H1 (cell line): ENCODE results near the gene DOCK9. TPM values are rescaled to one million over a fixed set of nuclear protein-coding genes. Genes with fewer than 3 reads are reported as not detected.

ENCODE experiments used
- CTCF ChIA-PET: fragments of 300-600 bp; sonication (Branson Sonifier 250); formaldehyde crosslinking; loops from one replicate; lab custom pipeline; 2021; ENCODE audit not compliant: partially characterized antibody; lab: Charles Lee
- POLR2A ChIA-PET: fragments of 300-600 bp; sonication (Branson Sonifier 250); formaldehyde crosslinking; loops from one replicate; lab custom pipeline; 2021; ENCODE audit warnings: inconsistent platforms; ENCODE audit not compliant: partially characterized antibody; lab: Charles Lee
- DNase-seq, 2 experiments: peaks; one replicate each; pipeline versions ENCODE4 v3.0.0 to v3.0.0-alpha.2; 2010 to 2022; ENCODE audit warnings: low spot score in 2 of 2, low read depth in 1 of 2, mixed read lengths in 1 of 2
- FAIRE-seq: peaks from 2 replicates; lab custom pipeline; 2011; peaks lifted over from hg19 to GRCh38; lab: Jason Lieb, UNC
- H2AFZ ChIP-seq: 2 replicates; pipeline ENCODE4 v1.8.1; 2012; ENCODE audit warnings: low read length, inconsistent platforms
- H2AK5ac ChIP-seq: 2 replicates; pipeline ENCODE4 v1.6.1; 2013; ENCODE audit warnings: low read depth, low read length
- H2BK120ac ChIP-seq: replicated peaks from 2 replicates; pipeline ENCODE3; 2013; ENCODE audit warnings: low read depth, low read length, inconsistent platforms
- H2BK12ac ChIP-seq: 2 replicates; pipeline ENCODE4 v1.6.1; 2013; ENCODE audit warnings: low read depth, low read length
- H2BK15ac ChIP-seq: 2 replicates; pipeline ENCODE4 v1.6.1; 2013; ENCODE audit warnings: low read length
- H2BK20ac ChIP-seq: 2 replicates; pipeline ENCODE4 v1.6.1; 2013; ENCODE audit warnings: low read length
- H2BK5ac ChIP-seq: 2 replicates; pipeline ENCODE4 v1.6.1; 2013; ENCODE audit warnings: low read depth, low read length
- H3K14ac ChIP-seq: 2 replicates; pipeline ENCODE4 v1.6.1; 2013; ENCODE audit warnings: inconsistent platforms; ENCODE audit not compliant: insufficient read length
- H3K18ac ChIP-seq: 2 replicates; pipeline ENCODE4 v1.6.1; 2013; ENCODE audit warnings: low read length; ENCODE audit errors: extremely low read depth
- H3K23ac ChIP-seq: 2 replicates; pipeline ENCODE4 v1.6.1; 2013; ENCODE audit warnings: inconsistent platforms; ENCODE audit not compliant: insufficient read length
- H3K23me2 ChIP-seq: 2 replicates; pipeline ENCODE4 v1.6.1; 2013; ENCODE audit warnings: low read depth, low read length
- H3K27ac ChIP-seq: 2 replicates; pipeline ENCODE4 v1.6.1; 2011; ENCODE audit warnings: low read depth, low read length, inconsistent platforms
- H3K27me3 ChIP-seq, 4 experiments: replicated peaks in 1 of 4; 1 replicate in 1 of 4; 2 replicates in 3 of 4; pipeline versions ENCODE4 v1.6.1 to v1.8.1; 2011 to 2013; ENCODE audit warnings: low read length in 3 of 4, mild to moderate bottlenecking in 3 of 4, inconsistent platforms in 2 of 4, mixed read lengths in 2 of 4, moderate library complexity in 1 of 4; ENCODE audit not compliant: control insufficient read depth in 3 of 4, insufficient read depth in 3 of 4; ENCODE audit errors: extremely low read depth in 1 of 4
- H3K36me3 ChIP-seq, 4 experiments: 2 replicates each; pipeline versions ENCODE4 v1.6.1 to v1.8.1; 2011 to 2013; ENCODE audit warnings: mild to moderate bottlenecking in 4 of 4, low read length in 3 of 4, moderate library complexity in 2 of 4, control low read depth in 1 of 4, inconsistent platforms in 1 of 4; ENCODE audit not compliant: insufficient read depth in 4 of 4, control insufficient read depth in 2 of 4
- H3K4ac ChIP-seq: replicated peaks from 2 replicates; pipeline ENCODE3; 2013; ENCODE audit warnings: low read length, low read depth, mixed read lengths, inconsistent platforms; ENCODE audit not compliant: insufficient read length
- H3K4me1 ChIP-seq, 4 experiments: replicated peaks in 1 of 4; 1 replicate in 1 of 4; 2 replicates in 3 of 4; pipeline versions ENCODE4 v1.6.1 to v1.8.1; 2011 to 2013; ENCODE audit warnings: low read length in 3 of 4, inconsistent platforms in 2 of 4, mixed read lengths in 1 of 4; ENCODE audit not compliant: insufficient read depth in 4 of 4, control insufficient read depth in 3 of 4
- H3K4me2 ChIP-seq, 2 experiments: 2 replicates each; pipeline versions ENCODE4 v1.6.1 to v1.8.1; 2011 to 2013; ENCODE audit warnings: low read depth in 2 of 2, low read length in 2 of 2, control low read depth in 1 of 2, inconsistent platforms in 1 of 2, mild to moderate bottlenecking in 1 of 2; ENCODE audit not compliant: insufficient read depth in 1 of 2
- H3K4me3 ChIP-seq, 4 experiments: fragments of 200-600, 300-600 bp in 1 of 4; sonication (generic), shearing (Covaris generic), sonication (Bioruptor Twin) in 1 of 4; 2 replicates each; pipeline versions ENCODE4 v1.5.1 to v1.8.1; 2011 to 2016; ENCODE audit warnings: low read length in 4 of 4, low read depth in 3 of 4, control low read depth in 2 of 4, inconsistent platforms in 2 of 4, mild to moderate bottlenecking in 2 of 4, mixed read lengths in 1 of 4, moderate library complexity in 1 of 4; ENCODE audit not compliant: insufficient read depth in 2 of 4; ENCODE audit errors: extremely low read depth in 1 of 4
- H3K56ac ChIP-seq: replicated peaks from 2 replicates; pipeline ENCODE3; 2013; ENCODE audit warnings: low read depth, mild to moderate bottlenecking, mixed read lengths, low read length, inconsistent platforms; ENCODE audit not compliant: insufficient read length
- H3K79me1 ChIP-seq: 2 replicates; pipeline ENCODE4 v1.6.1; 2013; ENCODE audit warnings: low read depth, low read length, control low read depth
- H3K79me2 ChIP-seq, 2 experiments: 2 replicates each; pipeline versions ENCODE4 v1.6.1 to v1.8.1; 2012 to 2013; ENCODE audit warnings: low read length in 2 of 2, mild to moderate bottlenecking in 2 of 2, inconsistent platforms in 1 of 2; ENCODE audit not compliant: insufficient read depth in 2 of 2, control insufficient read depth in 1 of 2
- H3K9ac ChIP-seq, 4 experiments: replicated peaks in 1 of 4; 1 replicate in 1 of 4; 2 replicates in 3 of 4; pipeline versions ENCODE4 v1.6.1 to v1.8.1; 2011 to 2013; ENCODE audit warnings: low read depth in 3 of 4, low read length in 3 of 4, control low read depth in 2 of 4, mild to moderate bottlenecking in 2 of 4, moderate library complexity in 2 of 4, inconsistent platforms in 1 of 4; ENCODE audit errors: extremely low read depth in 1 of 4
- H3K9me3 ChIP-seq, 2 experiments: 2 replicates each; pipeline versions ENCODE4 v1.6.1 to v1.8.1; 2012 to 2013; ENCODE audit warnings: mild to moderate bottlenecking in 2 of 2, moderate library complexity in 2 of 2, control low read depth in 1 of 2, inconsistent platforms in 1 of 2, low read depth in 1 of 2, low read length in 1 of 2, mixed read lengths in 1 of 2; ENCODE audit not compliant: insufficient read depth in 2 of 2
- H4K20me1 ChIP-seq, 2 experiments: replicated peaks in 1 of 2; 2 replicates each; pipeline versions ENCODE3 to v1.8.1; 2011 to 2013; ENCODE audit warnings: inconsistent platforms in 2 of 2, low read length in 2 of 2, mild to moderate bottlenecking in 1 of 2; ENCODE audit not compliant: insufficient read depth in 2 of 2, control insufficient read depth in 1 of 2
- H4K5ac ChIP-seq: 2 replicates; pipeline ENCODE4 v1.6.1; 2013; ENCODE audit warnings: low read length, low read depth, mixed read lengths, inconsistent platforms; ENCODE audit not compliant: insufficient read length
- H4K8ac ChIP-seq: 2 replicates; pipeline ENCODE4 v1.8.0; 2013; ENCODE audit warnings: mild to moderate bottlenecking, moderate library complexity, low read length, inconsistent platforms; ENCODE audit not compliant: insufficient read depth; ENCODE audit errors: extremely low read depth
- H4K91ac ChIP-seq: replicated peaks from 2 replicates; pipeline ENCODE3; 2013; ENCODE audit warnings: low read length, mixed read lengths, inconsistent platforms; ENCODE audit not compliant: insufficient read length
- BACH1 ChIP-seq: IDR thresholded peaks from 2 replicates; pipeline ENCODE4 v1.6.1; 2012; ENCODE audit warnings: low read length, improper control_type of control experiment
- BRCA1 ChIP-seq: IDR thresholded peaks from 2 replicates; pipeline ENCODE4 v1.6.1; 2012; ENCODE audit warnings: low read depth, low read length, improper control_type of control experiment
- CBX8 ChIP-seq: fragments of 300-800, 300-1000 bp; sonication (generic); IDR thresholded peaks from 2 replicates; pipeline ENCODE4 v1.7.1; 2016; ENCODE audit warnings: low read depth, low read length, borderline replicate concordance
- CTCF ChIP-seq, 3 experiments: IDR thresholded peaks; 1 replicate in 2 of 3; 2 replicates in 1 of 3; pipeline versions ENCODE4 v1.5.1 to v1.6.1; 2011; ENCODE audit warnings: low read length in 3 of 3, mild to moderate bottlenecking in 3 of 3, inconsistent platforms in 2 of 3, low read depth in 1 of 3, moderate library complexity in 1 of 3; ENCODE audit not compliant: insufficient read depth in 1 of 3; ENCODE audit errors: control extremely low read depth in 1 of 3
- EP300 ChIP-seq, 2 experiments: IDR thresholded peaks; 1 replicate in 1 of 2; 2 replicates in 1 of 2; pipeline ENCODE4 v1.6.1; 2011 to 2012; ENCODE audit warnings: low read depth in 2 of 2, low read length in 2 of 2, mild to moderate bottlenecking in 2 of 2, borderline replicate concordance in 1 of 2, inconsistent platforms in 1 of 2, moderate library complexity in 1 of 2
- KDM5A ChIP-seq: fragments of 200-600 bp; IDR thresholded peaks from 2 replicates; pipeline ENCODE4 v1.7.1; 2012; ENCODE audit warnings: mild to moderate bottlenecking, low read length, inconsistent platforms, mixed read lengths
- NANOG ChIP-seq: IDR thresholded peaks from 2 replicates; pipeline ENCODE4 v1.6.1; 2011; ENCODE audit warnings: low read length, low read depth, mild to moderate bottlenecking, inconsistent platforms; ENCODE audit not compliant: insufficient read depth, poor library complexity, severe bottlenecking
- POLR2AphosphoS5 ChIP-seq: IDR thresholded peaks from 2 replicates; pipeline ENCODE4 v1.6.1; 2011; ENCODE audit warnings: low read depth, low read length
- SAP30 ChIP-seq: fragments of 300-600 bp; sonication (generic); IDR thresholded peaks from 2 replicates; pipeline ENCODE4 v1.7.1; 2012; ENCODE audit warnings: low read length, moderate library complexity, mild to moderate bottlenecking, inconsistent platforms; ENCODE audit not compliant: insufficient read depth, insufficient replicate concordance
- SP1 ChIP-seq: IDR thresholded peaks from 2 replicates; pipeline ENCODE4 v1.6.1; 2011; ENCODE audit warnings: low read depth, low read length
- SP2 ChIP-seq: IDR thresholded peaks from 2 replicates; pipeline ENCODE4 v1.6.1; 2012; ENCODE audit warnings: mild to moderate bottlenecking, low read length, inconsistent platforms
- WGBS, 2 experiments: shearing (Covaris generic) in 1 of 2; methylation state at CpG; one replicate each; pipeline versions ENCODE4 v1.1.6 to v1.1.7; 2013 to 2015; ENCODE audit warnings: low lambda C conversion rate in 2 of 2, mixed read lengths in 2 of 2, inconsistent platforms in 1 of 2, low coverage in 1 of 2, missing lambda C conversion rate in 1 of 2; ENCODE audit not compliant: insufficient replicate concordance in 2 of 2, insufficient coverage in 1 of 2, insufficient read length in 1 of 2; ENCODE audit errors: extremely low coverage in 1 of 2, missing lambda C conversion rate in 1 of 2; 5-methylcytosine and 5-hydroxymethylcytosine counted together
- polyA plus RNA-seq, 7 experiments: library from polyadenylated mRNA; depleted of rRNA in 3 of 7; stranded (reverse) in 5 of 7; unstranded in 2 of 7; fragments of >200 nt in 5 of 7; fragments of 200-250 nt in 2 of 7; gene quantifications; 1 replicate in 5 of 7; 2 replicates in 1 of 7; 4 replicates in 1 of 7; pipeline versions ENCODE4 v1.2.1 to v1.2.3, GENCODE V29; 2011 to 2013; ENCODE audit warnings: missing spikeins in 2 of 7, mixed read lengths in 2 of 7
- total RNA-seq: library from RNA; stranded (reverse); fragmentation: NEBNext Ultra II Directional; extraction: Animal tissue kit (Norgen Biotek cat#: 25700); gene quantifications from 2 replicates; pipeline ENCODE4 v1.2.1, GENCODE V29; 2021

Gene DOCK9
- total and polyA plus RNA-seq, 2 of the 8 experiments (the other 6 are each of a cell fraction or from before 2014, with no cell fraction given), result 21.6 to 31.5 TPM

GRCh38 chr13:98992355-98992754 lies 14.5 kb upstream of the DOCK9 start:
- H3K36me3 ChIP-seq, result no peaks in the 10 kb centered on the region
- H3K9me3 ChIP-seq, result no peaks in the 10 kb centered on the region
- no peak overlapping the region for H3K4me3 ChIP-seq
- no peak overlapping the region for H2BK20ac ChIP-seq
- no peaks in the 10 kb centered on the region for H3K27me3 ChIP-seq
- no peak overlapping the region for H3K56ac ChIP-seq
- H3K23ac ChIP-seq, result no peak overlapping the region
- DNase-seq, result no peak
- no peak overlapping the region for H2AFZ ChIP-seq
- no peak overlapping the region for H3K9ac ChIP-seq
- no peak overlapping the region for H4K8ac ChIP-seq
- H2BK12ac ChIP-seq, result no peak overlapping the region
- H3K18ac ChIP-seq, result no peak overlapping the region
- no peak for FAIRE-seq
- WGBS, 2 experiments, result 81% methylated on average over 7 of the region's 7 CpGs; no CpG with 5 or more reads in 1 of the 2 experiments
- H4K20me1 ChIP-seq, result no peaks in the 10 kb centered on the region
- CTCF ChIA-PET, result interaction anchor here (0.8 to 1.8 kb wide), 5 partner anchors 8 to 152 kb away, joined by 3 to 8 read pairs (median 3); no protein-coding TSS in a partner anchor
- H3K27ac ChIP-seq, result no peak overlapping the region
- H3K4me1 ChIP-seq, result peaks cover 2 to 5% (median 4%) of the 10 kb centered on the region in 4 experiments; a peak in 5 of 7 replicates
- no peak overlapping the region for H4K91ac ChIP-seq
- no peak overlapping the region for H3K4ac ChIP-seq
- no peaks in the 10 kb centered on the region for H3K79me1 ChIP-seq
- no peak overlapping the region for H3K4me2 ChIP-seq
- H2BK5ac ChIP-seq, result no peak overlapping the region
- H3K23me2 ChIP-seq, result no peaks in the 10 kb centered on the region
- no peak overlapping the region for H2AK5ac ChIP-seq
- H4K5ac ChIP-seq, result no peak overlapping the region
- H3K79me2 ChIP-seq, result no peaks in the 10 kb centered on the region
- POLR2A ChIA-PET, result interaction anchor here (1.3 kb wide), 1 partner anchor 10 kb away, joined by 3 read pairs; no protein-coding TSS in a partner anchor
- no peak overlapping the region for H2BK15ac ChIP-seq
- H2BK120ac ChIP-seq, result no peak overlapping the region
- no peak overlapping the region for H3K14ac ChIP-seq
- TF ChIP-seq KDM5A, result no peak
- no peak for TF ChIP-seq CTCF (IDR thresholded peaks at IDR 0.05; ENCODE audit: control extremely low read depth in 1 of 3, insufficient read depth in 1 of 3, low read depth in 1 of 3, low read length in 3 of 3)
- TF ChIP-seq NANOG, result no peak
- TF ChIP-seq EP300 (IDR thresholded peaks at IDR 0.05; ENCODE audit: borderline replicate concordance in 1 of 2, low read depth in 2 of 2, low read length in 2 of 2), result no peak
- TF ChIP-seq SP1, result no peak
- no peak for TF ChIP-seq SAP30
- TF ChIP-seq CBX8, result no peak
- TF ChIP-seq BACH1, result no peak
- TF ChIP-seq BRCA1, result no peak
- no peak for TF ChIP-seq SP2
- no peak for TF ChIP-seq POLR2AphosphoS5
